HG02943 (cell line): ENCODE measurements around the gene SPDYE6.
"Not testable (repeated sequence)": the region's sequence is repeated elsewhere in the genome, so short reads cannot be mapped to it uniquely, and the experiment has no call there.

Experiments used
- ATAC-seq: cut with Tn5 transposase; IDR thresholded peaks from one replicate; pipeline ENCODE4 v1.9.1; 2021; ENCODE audit warnings: mild to moderate bottlenecking, low read depth, moderate library complexity; ENCODE audit not compliant: unreplicated experiment

SPDYE6 gene

DNA sequence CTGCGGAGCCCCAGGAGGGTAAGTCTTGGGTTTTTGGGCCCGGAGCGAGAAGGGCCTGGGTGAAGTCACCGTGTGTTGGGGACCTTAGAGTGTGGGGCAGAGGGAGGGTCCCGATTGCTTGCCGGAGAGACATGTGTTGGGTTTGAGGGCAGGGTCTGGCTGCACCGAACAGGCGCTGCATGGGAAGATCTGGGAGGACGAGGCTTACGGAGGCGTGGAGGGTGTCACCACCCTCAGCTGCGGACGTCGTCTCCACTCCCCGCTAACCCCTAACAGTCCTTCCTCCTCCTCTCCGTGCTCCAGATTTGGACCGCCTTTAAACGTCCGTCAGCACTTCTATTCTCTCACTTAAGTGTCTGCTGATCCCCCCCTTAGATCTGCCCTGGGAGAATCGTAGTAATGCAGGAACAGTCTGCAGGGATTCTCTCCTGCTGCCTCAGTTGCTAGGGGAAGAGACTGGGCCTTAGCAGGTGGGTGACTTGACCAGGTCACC is 8.2 kb upstream of the SPDYE6 start:
- ATAC-seq = not testable (repeated sequence)

DNA sequence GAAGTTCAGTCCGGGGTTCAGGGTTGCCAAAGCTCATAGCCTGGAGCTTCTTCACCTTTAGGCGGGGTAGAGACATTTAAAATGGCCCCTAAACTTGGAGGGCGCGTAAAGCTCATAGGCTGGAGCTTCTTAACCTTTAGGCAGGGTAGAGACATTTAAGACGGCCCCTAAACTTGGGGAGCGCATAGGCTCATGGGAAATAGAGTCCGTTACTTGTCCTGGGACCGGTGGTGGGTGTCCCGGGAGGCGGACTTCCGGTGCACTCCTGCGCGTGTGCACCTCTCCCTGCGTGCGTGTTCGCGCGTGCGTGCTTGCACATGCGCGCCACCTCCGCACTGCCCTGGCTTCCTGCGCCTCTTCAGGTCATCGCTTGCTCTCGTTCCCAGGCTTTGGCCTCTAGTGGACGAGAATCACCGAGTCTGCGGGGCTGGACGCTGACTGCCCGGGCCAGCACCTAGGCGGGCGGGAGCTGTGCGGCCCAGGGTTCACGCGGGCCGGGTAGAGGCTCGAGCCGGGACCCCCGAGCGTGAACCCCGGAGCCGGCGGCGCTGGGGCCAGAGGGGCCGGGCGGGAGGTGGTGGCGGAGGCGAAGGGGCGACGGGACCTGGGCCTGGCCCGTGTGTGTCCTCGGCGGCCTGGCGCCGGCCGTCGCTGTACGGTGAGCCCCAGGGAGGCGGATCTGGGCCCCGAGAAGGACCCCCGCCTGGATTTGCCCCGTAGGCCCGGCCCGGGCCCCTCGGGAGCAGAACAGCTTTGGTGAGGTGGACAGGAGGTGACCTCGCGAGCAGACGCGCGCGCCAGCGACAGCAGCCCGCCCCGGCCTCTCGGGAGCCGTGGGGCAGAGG is 7.5 kb upstream of the SPDYE6 start:
- ATAC-seq = peak; percentile 97

DNA sequence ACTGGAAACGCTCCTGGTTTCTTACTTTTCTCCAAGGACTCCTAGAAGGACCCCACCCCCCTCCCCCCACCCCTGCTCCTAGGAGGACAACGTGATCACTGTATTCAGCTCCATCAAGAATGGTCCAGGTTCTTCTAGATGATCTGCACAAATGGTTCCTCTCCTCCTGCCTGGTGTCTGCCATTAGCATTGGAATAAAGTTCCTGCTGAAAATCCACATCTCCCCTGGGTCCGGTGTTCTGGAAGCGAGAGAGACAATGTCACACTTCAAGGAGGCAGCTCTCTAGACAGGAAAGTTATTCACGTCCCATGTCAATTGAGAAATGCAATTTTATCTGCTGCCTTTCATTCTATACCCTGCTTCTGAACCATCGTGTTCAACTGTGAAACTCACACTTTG is 9.3 kb downstream of the SPDYE6 start:
- not testable (repeated sequence) for ATAC-seq

DNA sequence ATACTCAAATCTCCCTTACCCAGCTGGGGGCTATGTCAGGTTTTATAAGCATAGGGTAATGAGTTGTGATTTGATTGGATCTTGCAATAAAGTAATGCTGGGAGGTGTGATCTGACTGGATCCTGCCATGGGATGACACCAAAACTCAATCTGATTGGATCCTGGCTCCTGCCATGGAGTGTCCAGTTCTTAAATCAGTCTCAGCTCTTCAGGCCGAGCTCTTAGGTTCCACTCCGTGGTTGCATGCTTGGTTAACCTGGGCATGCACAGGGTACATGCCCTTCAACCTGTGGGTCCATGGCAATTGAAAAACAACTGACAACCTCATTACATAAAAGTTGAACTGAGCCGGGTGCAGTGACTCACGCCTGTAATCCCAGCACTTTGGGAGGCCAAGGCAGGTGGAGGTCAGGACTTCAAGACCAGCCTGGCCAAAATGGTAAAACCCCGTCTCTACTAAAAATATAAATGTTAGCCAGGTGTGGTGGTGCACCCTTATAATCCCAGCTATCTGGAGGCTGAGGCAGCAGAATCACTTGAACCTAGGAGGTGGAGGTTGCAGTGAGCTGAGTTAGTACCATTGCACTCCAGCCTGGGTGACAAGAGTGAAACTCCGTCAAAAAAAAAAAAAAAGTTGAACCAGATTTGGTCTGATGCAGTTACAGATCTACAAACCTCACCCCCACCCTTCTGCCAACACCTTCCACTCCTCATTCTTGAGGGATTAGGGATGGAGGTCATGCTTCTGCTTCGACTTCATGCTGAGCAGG is 15.5 kb downstream of the SPDYE6 start:
- not testable (repeated sequence) for ATAC-seq

DNA sequence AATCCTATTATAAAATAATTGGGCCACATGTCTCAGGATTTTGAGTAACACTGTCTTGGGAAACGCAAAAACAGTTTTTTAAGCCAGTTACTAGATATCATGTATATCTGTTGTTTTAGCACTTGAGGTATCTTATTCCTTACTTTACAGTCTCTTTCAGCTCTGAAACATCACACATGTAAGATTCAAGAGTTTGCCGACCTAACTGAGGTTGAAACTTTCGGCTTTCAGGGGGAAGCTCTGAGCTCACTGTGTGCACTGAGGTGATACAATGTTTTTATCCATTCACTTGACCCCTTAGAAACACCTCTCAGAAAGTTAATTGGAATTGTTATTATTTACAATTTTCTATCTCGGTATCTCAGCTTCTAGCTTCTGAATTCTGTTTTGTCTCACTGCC is 18.8 kb downstream of the SPDYE6 start:
- not testable (repeated sequence) for ATAC-seq

DNA sequence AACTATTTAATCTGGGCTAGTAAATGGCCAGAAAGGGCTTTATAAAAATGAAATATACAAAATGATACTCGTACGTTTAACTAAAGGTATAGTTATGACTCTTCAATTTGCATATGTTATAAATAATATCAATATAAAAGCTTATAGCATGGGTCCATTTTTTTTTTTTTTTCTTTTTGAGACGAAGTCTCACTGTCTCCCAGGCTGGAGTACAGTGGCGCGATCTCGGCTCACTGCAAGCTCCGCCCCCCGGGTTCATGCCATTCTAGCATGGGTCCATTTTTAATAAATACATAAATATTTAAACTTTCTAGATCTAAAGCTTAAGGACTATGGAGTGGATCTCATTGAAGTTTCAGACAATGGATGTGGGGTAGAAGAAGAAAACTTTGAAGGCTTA is 19.2 kb downstream of the SPDYE6 start:
- not testable (repeated sequence) for ATAC-seq

DNA sequence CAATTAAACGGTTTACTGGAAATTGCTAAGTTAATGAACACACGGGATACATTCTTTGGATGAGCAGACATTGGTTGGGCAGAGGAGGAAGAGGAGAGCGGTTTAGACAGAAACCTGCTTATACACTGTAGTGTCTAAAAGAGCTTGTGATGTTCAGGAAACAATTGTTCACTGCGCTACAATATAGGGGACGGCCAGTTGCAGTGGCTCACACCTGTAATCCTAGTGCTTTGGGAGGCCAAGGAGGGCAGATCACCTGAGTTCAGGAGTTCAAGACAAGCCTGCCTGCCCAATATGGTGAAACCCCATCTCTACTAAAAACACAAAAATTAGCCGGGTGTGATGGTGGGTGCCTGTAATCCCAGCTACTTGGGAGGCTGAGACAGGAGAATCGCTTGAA is 20.7 kb downstream of the SPDYE6 start:
- ATAC-seq = not testable (repeated sequence)

DNA sequence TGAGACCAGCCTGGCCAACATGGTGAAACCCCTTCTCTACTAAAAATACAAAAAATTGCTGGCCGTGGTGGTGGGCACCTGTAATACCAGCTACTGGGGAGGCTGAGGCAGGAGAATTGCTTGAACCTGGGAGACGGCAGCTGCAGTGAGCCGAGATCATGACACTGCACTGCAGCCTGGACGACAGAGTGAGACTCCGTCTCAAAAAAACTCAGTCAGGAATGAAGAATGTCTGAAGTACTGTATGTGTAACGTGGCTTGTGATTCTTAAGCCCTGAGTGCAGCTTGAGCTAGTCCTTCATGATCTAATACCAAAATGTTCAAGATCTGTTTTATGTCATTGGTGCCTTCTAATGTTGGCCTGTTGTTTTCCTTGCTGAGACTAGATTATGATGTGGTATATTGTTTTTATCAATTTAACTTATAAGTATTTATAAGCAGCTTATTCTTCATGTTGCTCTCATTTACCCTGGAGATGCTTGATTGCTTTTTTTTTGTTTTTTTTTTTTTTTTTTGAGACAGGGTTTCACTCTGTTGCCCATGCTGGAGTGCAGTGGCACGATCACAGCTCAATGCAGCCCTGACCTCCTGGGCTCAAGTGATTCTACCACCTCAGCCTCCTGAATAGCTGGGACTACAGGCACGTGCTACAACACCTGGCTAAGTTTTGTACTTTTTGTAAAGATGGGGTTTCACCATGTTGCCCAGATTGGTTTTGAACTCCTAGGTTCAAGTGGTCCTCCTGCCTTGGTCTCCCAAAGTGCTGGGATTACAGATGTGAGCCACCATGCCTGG is 25.4 kb downstream of the SPDYE6 start:
- not testable (repeated sequence) for ATAC-seq

DNA sequence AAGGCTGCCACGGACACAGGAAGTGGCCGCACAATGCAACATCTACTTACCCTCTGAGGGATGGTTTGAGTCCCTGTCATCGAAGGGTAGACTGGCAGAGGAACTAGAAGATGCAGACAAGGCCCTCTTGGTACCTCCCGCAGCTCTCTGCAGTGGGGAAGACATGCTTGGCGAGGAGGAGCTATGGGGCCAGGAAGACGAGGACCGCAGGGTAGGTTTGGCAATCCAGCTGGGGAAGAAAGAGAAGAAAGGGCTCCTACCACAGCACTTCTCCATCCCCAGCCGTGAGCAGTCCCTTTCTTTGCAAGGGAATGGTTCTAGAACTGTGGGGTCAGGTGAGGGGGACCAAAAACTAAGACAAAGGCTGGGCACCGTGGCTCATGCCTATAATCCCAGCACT is 26.9 kb downstream of the SPDYE6 start:
- not testable (repeated sequence) for ATAC-seq

DNA sequence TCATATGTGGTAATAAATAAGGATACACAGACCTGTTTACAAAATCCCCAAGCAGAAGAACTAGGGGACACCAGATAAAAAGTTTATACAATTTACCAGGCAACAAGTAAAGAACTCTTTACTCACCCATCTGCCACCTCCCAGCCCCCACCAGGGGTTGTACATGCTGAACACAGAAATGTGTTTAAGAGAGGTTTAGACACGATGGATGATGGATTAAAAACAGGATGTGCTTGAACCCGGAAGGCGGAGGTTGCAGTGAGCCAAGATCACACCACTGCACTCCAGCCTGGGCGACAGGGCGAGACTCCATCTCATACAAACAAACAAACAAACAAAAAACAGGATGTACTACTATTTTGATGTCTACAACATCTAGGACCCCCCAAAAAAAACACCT is 27.4 kb downstream of the SPDYE6 start:
- not testable (repeated sequence) for ATAC-seq

DNA sequence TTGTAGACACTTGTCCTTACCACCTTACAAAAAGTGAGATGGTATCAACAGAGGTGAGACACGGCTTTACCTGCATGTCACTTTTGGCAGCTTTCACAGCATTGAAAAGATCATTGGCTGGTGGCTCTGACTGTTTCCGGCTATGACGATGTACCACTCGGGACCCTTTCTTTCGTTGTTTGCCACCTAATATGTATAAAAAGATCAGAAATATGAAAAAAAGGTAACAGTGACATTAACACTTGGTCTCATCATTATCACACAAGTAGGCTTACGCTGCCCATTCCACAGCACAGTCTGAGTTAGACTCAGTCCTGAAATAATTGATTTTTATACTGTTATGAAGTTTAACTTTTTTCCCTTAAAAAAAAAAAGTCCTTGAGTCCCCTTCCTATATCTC is 29.1 kb downstream of the SPDYE6 start:
- not testable (repeated sequence) for ATAC-seq

DNA sequence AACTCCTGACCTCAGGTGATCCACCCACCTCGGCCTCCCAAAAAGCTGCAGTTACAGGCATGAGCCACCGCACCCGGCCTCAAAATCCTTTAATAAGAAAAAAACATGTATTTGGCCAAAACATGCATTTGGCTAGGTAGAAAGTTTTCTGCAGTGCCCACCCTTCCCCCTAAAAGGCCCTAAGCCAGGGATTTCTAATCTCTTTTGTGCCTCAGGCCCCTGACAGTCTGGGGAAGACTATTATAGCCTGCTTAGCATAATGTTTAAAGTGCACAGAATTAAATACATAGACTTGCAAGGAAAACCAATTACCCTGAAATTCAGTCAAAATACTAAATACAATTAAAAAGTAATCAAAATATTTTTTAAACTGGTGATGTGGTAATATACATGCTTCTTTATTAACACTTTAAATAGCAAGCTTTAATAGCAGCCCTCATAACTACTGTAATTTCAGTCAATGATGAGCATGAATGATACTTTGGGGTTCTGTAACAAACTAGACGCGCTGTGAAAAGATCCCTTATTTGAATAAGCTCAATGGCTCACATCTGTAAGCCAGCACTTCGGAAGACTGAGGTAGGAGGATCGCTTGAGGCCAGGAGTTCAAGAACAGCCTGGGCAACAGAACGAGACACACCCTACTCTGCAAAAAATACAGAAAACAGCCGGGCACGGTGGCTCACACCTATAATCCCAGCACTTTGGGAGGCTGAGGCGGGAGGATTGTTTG is 29.9 kb downstream of the SPDYE6 start:
- no peak for ATAC-seq

DNA sequence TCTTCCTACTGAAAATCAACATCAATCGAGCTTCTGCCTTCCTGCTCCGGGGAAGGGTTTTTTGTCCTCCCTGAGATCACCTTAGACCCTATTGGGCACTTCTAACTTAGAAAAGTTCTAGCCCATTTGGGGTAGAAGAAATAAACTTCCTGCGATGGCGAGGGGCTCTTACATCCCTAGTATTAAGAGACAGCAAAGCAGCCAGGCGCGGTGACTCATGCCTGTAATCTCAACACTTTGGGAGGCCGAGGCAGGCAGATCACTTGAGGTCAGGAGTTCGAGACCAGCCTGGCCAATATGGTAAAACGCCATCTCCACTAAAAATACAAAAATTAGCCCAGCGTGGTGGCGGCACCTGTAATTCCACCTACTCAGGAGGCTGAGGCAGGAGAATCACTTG is 31.1 kb downstream of the SPDYE6 start:
- ATAC-seq = not testable (repeated sequence)

DNA sequence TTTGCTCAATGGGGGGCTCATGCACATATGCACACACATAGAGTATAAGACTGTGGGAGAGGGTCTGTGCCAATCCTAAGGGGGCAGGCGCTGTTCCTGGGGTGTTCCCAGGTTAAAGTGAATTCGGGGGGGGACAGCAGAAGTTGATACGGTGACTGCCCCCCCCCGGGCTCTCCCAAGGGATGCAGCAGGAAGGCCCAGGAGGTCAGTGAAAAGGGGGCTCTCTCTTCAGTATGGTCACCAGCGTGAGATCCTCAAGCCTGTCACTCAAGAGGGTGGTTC is 32.4 kb downstream of the SPDYE6 start:
- no peak for ATAC-seq

DNA sequence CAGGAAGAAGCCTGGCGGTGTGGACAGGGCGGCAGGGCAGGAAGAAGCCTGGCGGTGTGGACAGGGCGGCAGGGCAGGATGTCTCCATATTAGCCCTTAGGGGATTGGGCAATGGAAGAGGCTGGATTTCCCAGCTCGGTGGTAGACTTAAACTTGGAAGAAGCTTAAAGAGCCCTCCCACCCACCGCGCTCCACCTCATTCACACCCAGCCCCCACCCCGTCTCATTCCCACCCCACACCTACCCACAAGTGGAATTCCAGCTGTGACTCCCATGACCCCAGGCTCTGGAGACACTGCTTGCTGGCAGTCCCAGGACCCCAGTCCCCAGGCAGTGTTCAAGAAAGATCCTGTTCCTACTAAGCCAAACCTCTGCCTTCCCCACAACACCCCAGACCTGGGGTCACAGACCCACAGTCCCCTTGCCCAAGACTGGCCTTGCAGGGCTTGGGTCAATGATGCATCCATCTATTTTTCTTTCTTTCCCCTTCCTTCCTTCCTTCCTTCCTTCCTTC is 34.0 kb downstream of the SPDYE6 start:
- no peak for ATAC-seq

DNA sequence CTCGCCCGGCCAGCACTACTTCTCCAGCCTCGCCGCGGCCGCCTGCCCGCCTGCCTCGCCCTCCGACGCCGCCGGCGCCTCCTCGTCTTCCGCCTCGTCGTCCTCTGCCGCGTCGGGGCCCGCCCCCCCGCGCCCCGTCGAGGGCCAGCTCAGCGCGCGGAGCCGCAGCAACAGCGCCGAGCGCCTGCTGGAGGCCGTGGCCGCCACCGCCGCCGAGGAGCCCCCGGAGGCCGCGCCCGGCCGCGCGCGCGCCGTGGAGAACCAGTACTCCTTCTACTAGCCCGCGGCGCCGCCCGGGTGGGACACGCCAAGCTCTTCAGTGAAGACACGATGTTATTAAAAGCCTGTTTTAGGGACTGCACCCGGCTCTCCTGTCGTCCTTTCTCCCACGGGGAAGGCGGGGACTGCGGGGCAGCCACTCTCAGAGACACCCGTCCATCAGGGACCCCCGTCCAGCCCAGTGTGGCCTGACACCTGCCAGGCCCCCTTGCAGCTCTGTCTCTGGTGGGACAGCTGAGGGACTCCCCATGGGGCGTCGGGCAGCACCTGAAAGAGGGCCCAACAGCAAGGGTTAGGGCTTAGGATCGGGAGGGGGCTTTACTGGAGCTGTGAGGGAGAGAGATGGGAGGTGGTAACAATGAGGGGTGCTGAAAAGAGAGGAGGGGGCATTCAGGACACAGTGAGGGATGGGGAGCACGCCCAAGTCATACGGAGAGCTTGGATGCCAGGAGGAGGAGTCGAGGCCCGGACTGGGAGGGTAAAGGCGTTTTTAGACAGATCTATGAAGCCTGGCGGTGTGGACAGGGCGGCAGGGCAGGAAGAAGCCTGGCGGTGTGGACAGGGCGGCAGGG is 34.7 kb downstream of the SPDYE6 start:
- no peak for ATAC-seq

DNA sequence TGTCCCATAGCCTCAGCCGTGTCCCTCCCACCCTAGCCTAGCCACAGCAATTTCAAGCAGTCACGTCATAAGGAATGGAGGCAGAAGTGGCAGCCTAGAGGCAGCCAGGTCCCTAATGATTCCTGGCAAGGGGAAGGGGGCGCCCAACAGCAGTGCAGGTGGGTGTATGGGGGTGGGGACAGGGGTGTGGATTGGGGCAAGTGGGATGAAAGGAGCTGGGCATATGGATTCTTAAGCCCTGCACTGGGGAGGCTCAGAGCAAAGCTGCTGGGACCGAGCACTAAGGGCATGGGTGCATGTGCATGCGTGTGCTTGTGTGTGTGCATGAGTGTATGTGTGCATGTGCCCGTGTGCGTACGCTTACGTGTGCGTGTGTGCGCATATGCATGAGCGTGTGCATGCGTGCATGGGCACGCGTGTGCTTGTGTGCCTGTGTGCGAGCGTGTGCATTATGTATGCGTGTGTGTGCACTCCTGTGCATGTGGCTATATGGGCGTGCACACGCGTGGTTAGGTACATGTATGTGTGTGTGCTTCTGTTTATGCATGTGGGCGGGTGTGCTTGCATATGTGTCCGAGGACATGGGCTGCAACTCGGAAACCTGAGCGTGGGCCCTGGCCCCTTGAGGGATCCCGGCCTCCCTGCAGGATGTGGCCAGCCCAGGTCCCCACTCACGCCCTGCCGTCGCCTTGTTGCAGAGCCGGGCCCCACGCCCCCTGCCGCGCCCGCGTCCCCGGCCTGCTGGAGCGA is 35.5 kb downstream of the SPDYE6 start:
- no peak for ATAC-seq

DNA sequence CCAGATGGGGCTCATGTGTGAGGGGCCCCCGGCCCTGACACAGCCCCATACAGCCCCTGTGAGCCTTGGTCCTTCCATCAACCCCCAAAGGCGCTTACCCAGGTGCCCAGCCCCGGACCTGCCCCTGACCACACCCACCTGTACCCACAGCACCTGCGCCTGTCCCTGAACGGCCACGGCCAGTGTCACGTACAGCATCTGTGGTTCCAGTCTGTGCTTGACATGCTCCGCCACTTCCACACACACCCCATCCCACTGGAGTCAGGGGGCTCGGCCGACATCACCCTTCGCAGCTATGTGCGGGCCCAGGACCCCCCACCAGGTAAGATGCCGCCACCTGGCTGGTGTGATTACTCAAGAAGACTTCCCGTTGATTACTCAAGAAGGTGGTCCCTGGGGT is 36.1 kb downstream of the SPDYE6 start:
- ATAC-seq = no peak
